Measurements from ENCODE around the gene FLT1. TPM values are rescaled to one million over a fixed set of nuclear protein-coding genes. Genes with fewer than 3 reads are reported as not detected.

The FLT1 gene
- total RNA-seq, 1 donor from 2014 or later, result not detected

GRCh38 chr13:28534801-28535200 is 39.9 kb upstream of the FLT1 start:
- no peaks in the 10 kb centered on the region for H3K36me3 Mint-ChIP-seq (ENCODE audit: low read depth)
- no peak for TF ChIP-seq CTCF (conservative IDR thresholded peaks at IDR 0.05)
- no peak overlapping the region for H3K4me3 Mint-ChIP-seq
- no peaks in the 10 kb centered on the region for H3K4me1 Mint-ChIP-seq
- no peak overlapping the region for H3K27ac Mint-ChIP-seq (ENCODE audit: unreplicated experiment)
- no peak for DNase-seq (ENCODE audit: low read depth, low spot score)
- peaks cover 35% of the 10 kb centered on the region for H3K27me3 Mint-ChIP-seq (ENCODE audit: low read depth)
- peaks cover 2% of the 10 kb centered on the region for H3K9me3 Mint-ChIP-seq

GRCh38 chr13:28534210-28534609 is 39.3 kb upstream of the FLT1 start:
- no peak for DNase-seq (ENCODE audit: low read depth, low spot score)
- H3K36me3 Mint-ChIP-seq (ENCODE audit: low read depth), result no peaks in the 10 kb centered on the region
- H3K4me1 Mint-ChIP-seq, result no peaks in the 10 kb centered on the region
- TF ChIP-seq CTCF (conservative IDR thresholded peaks at IDR 0.05), result no peak
- peak overlapping the region; percentile 56 for H3K4me3 Mint-ChIP-seq
- H3K27me3 Mint-ChIP-seq (ENCODE audit: low read depth), result peaks cover 36% of the 10 kb centered on the region
- peaks cover 2% of the 10 kb centered on the region for H3K9me3 Mint-ChIP-seq
- no peak overlapping the region for H3K27ac Mint-ChIP-seq (ENCODE audit: unreplicated experiment)

- Mint-ChIP-seq H3K27me3 (ENCODE audit: low read depth) (peaks cover 39% of the 10 kb centered on the region), H3K9me3 (peaks cover 2% of the 10 kb centered on the region), H3K4me1 (no peaks in the 10 kb centered on the region), H3K36me3 (ENCODE audit: low read depth) (no peaks in the 10 kb centered on the region), H3K4me3 (peak overlapping the region; percentile 77), H3K27ac (ENCODE audit: unreplicated experiment) (no peak overlapping the region)
- DNase-seq (ENCODE audit: low read depth, low spot score), result no peak
- no peak for TF ChIP-seq CTCF (conservative IDR thresholded peaks at IDR 0.05)
Measured at GRCh38 chr13:28533441-28534166, 38.7 kb upstream of the FLT1 start.

GRCh38 chr13:28533125-28533436 is 38.2 kb upstream of the FLT1 start:
- DNase-seq (ENCODE audit: low read depth, low spot score), result no peak
- TF ChIP-seq CTCF (conservative IDR thresholded peaks at IDR 0.05), result no peak
- Mint-ChIP-seq H3K4me1 (no peaks in the 10 kb centered on the region), H3K36me3 (ENCODE audit: low read depth) (no peaks in the 10 kb centered on the region), H3K27me3 (ENCODE audit: low read depth) (peaks cover 44% of the 10 kb centered on the region), H3K27ac (ENCODE audit: unreplicated experiment) (no peak overlapping the region), H3K4me3 (peak overlapping the region; percentile 77), H3K9me3 (peaks cover 2% of the 10 kb centered on the region)

- DNase-seq (ENCODE audit: low read depth, low spot score), result peak; percentile 16
- Mint-ChIP-seq H3K9me3 (peaks cover 2% of the 10 kb centered on the region), H3K27ac (ENCODE audit: unreplicated experiment) (no peak overlapping the region), H3K4me3 (peak overlapping the region; percentile 77), H3K36me3 (ENCODE audit: low read depth) (no peaks in the 10 kb centered on the region), H3K27me3 (ENCODE audit: low read depth) (peaks cover 49% of the 10 kb centered on the region), H3K4me1 (no peaks in the 10 kb centered on the region)
- no peak for TF ChIP-seq CTCF (conservative IDR thresholded peaks at IDR 0.05)
Measured at GRCh38 chr13:28532388-28533124, 37.6 kb upstream of the FLT1 start.

Data from neural crest cell (in vitro differentiated cells).